Mammary epithelial cell (primary cell): Measurements from ENCODE around the gene ARL5C.

Source experiments
- EZH2 ChIP-seq: IDR thresholded peaks from 2 replicates; pipeline ENCODE4 v1.6.1; 2012; ENCODE audit warnings: low read length, inconsistent platforms, borderline replicate concordance
- TF ChIP-seq, protein P1 (sequence below), 2 donors: IDR thresholded peaks in 1 of 2; conservative IDR thresholded peaks in 1 of 2; 2 replicates each; pipeline ENCODE4 v1.5.1; 2011 to 2012; ENCODE audit warnings: inconsistent platforms in 2 of 2, low read length in 2 of 2, mild to moderate bottlenecking in 2 of 2, control low read depth in 1 of 2, low read depth in 1 of 2; ENCODE audit not compliant: insufficient read depth in 1 of 2; ENCODE audit errors: extremely low read depth in 1 of 2

GRCh38 chr17:39193346-39193745, 27.4 kb upstream of the ARL5C start:
- TF ChIP-seq, protein P1, sequence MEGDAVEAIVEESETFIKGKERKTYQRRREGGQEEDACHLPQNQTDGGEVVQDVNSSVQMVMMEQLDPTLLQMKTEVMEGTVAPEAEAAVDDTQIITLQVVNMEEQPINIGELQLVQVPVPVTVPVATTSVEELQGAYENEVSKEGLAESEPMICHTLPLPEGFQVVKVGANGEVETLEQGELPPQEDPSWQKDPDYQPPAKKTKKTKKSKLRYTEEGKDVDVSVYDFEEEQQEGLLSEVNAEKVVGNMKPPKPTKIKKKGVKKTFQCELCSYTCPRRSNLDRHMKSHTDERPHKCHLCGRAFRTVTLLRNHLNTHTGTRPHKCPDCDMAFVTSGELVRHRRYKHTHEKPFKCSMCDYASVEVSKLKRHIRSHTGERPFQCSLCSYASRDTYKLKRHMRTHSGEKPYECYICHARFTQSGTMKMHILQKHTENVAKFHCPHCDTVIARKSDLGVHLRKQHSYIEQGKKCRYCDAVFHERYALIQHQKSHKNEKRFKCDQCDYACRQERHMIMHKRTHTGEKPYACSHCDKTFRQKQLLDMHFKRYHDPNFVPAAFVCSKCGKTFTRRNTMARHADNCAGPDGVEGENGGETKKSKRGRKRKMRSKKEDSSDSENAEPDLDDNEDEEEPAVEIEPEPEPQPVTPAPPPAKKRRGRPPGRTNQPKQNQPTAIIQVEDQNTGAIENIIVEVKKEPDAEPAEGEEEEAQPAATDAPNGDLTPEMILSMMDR (conservative IDR thresholded peaks at IDR 0.05 in 1 of 2, IDR thresholded peaks at IDR 0.05 in 1 of 2; ENCODE audit: extremely low read depth in 1 of 2, insufficient read depth in 1 of 2, low read depth in 1 of 2, low read length in 2 of 2), result no peak
- TF ChIP-seq EZH2, result no peak
